Epithelial cell of prostate (primary cell): Measurements from ENCODE around the gene ADGRG1.

Experiments
- DNase-seq: peaks from one replicate; pipeline ENCODE4 v3.0.0-alpha.2; 2011; ENCODE audit warnings: low read depth, low spot score
- H3K27ac ChIP-seq: fragments of 450-650 bp; 2 replicates; pipeline ENCODE4 v1.5.1; 2017; ENCODE audit warnings: mild to moderate bottlenecking

Gene ADGRG1

GRCh38 chr16:57679767-57680482 is 51.5 kb downstream of the ADGRG1 start:
- DNase-seq, result no peak
- no peak overlapping the region for H3K27ac ChIP-seq

- DNase-seq, result no peak
- no peak overlapping the region for H3K27ac ChIP-seq
Measured at GRCh38 chr16:57680842-57681375, 52.5 kb downstream of the ADGRG1 start.

DNA sequence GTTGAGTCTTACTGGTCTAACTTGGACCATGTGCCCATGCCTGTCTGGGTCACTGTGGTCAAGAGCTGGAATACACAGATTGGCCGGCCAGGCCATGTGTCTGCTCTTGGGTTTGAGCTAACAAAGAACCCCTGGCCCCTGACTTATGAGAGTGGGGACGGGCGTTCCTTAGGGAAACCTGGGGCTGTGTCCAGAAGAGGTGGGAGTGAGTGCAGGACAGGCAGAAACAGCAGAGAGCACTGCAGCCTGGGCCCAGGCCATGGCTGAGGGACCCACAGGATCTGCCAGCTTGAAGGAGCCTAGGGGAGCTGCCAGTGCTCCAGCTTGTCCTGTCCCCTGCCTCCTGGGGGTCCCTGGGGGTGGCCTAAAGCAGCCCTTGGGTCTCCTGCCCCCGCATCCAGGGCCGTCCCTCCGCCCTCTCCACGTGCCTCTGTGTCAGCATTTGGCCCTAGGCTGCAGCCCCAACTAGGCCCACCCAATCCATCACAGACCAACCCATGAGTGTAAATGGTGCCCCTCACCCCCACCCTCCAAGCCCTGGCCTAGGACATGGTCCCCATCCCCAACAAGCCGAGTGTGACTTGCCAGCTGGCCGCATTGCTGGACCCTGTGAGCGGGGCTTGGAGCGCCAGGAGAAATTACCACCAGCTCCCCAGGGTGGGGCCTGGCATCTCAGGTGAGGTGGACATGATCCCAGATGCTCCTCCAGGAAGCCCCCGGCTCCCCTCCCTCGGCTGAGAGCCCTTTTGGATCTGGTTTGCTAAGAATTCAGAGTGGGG is 53.7 kb downstream of the ADGRG1 start:
- no peak for DNase-seq
- H3K27ac ChIP-seq, result no peak overlapping the region

DNA sequence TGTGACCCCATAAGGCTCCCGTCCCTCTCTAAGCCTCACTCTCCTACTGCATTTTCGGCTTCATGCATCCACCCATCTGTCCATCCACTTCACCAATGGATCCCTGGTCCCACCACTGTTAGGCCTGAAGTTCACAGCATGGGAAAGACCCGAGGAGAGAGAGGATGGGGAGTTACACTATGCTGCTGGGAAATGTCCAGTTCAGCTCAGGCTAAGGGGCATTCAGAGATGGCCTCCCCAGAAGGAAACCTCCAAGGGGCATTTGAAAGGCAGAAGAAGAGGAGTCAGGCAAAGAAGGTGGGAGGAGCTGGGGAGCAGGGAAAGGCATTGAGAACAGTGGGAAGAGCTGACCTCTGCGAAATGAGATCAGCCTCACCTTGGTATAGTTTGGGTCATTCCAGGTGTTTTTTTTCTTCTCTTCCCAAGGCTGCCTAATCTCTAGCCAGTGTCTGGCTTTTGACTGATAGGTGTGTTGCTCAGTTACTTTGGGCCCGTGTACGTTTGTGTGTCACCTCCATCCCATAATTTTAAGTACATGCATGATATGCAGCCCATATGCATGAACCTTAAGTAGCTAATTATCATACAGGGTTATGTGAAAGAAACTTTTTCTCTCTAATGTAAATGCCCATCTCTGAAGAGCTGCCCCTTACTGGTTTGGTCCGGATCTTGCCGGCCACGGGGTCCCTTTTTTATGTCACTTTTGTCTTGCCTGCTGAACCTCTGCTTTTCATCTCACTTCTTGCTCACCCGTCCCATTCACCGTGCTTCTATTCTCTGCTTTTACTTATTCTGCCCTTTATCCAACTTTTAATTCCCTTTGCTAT is 54.6 kb downstream of the ADGRG1 start:
- no peak overlapping the region for H3K27ac ChIP-seq
- no peak for DNase-seq

- no peak for DNase-seq
- H3K27ac ChIP-seq, result no peak overlapping the region
Measured at GRCh38 chr16:57683636-57684545, 55.5 kb downstream of the ADGRG1 start.

DNA sequence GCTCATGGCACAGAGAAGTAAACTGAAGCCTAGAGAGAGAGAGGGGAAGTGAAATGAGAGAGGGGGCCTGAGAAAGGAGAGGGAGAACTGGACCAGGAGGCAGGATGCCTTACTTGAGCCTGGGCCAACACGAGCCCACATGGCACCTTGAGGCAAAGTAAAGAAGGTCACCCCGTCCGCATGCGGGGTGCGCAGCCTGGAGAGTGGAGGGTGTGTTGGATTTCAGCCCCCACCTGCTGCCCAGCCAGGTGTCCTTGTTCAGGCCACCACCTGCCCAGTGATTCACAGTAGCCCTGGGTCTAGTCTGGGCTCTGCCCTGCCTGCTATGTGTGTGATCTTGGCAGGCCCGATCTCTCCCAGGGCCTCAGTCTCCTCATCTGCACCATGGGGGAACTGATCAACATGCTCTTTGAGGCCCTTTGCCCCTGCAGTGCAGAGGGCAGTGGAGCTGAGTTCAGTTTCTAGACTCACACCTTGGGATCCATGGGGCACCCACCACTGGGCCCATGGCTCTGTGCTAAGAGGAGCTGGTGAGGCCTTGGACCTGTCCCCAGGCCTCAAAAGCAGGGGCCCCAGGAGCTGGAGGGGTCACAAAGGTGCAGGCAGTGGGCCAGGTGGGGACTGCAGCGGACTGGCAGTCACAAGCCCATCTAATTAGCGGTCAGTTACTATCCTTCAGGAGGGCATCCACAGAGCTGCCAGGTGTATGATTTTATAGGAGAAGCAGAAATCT is 56.4 kb downstream of the ADGRG1 start:
- H3K27ac ChIP-seq, result no peak overlapping the region
- DNase-seq, result no peak

DNA sequence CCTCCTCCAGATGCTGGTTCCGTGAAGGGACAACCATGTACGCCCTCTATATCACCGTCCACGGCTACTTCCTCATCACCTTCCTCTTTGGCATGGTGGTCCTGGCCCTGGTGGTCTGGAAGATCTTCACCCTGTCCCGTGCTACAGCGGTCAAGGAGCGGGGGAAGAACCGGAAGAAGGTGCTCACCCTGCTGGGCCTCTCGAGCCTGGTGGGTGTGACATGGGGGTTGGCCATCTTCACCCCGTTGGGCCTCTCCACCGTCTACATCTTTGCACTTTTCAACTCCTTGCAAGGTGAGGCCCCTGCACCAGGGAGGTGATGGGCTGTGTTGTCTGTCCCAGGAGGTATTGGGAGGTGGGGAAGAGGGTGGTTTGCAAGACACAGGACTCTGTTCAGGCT is 57.2 kb downstream of the ADGRG1 start:
- H3K27ac ChIP-seq, result no peak overlapping the region
- DNase-seq, result no peak

DNA sequence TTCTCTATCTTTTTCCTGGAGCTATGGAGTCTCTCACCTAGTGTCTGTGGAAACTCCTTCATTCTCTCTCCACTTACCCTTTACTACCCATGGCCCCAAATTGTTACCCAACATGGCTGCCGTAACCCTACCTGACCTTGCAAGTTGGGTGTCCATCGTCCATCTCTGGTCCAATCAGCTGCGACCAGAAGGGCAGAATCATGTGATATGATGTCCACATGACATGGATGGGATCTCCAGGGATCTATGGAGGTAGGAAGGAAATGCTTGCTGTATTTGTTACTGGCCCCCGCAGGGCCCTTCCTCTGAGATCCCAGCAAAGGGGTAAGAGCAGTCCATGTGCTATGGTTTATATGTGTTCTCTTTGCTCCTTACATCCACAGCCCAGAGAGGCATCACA is 58.1 kb downstream of the ADGRG1 start:
- H3K27ac ChIP-seq, result no peak overlapping the region

GRCh38 chr16:57687363-57687929 is 59.0 kb downstream of the ADGRG1 start:
- H3K27ac ChIP-seq, result no peak overlapping the region
- no peak for DNase-seq

More for the DNA sequence above, 58.1 kb downstream of the ADGRG1 start:
- no peak for DNase-seq

GRCh38 chr16:57688487-57688986 is 60.1 kb downstream of the ADGRG1 start:
- DNase-seq, result no peak
- no peak overlapping the region for H3K27ac ChIP-seq

DNA sequence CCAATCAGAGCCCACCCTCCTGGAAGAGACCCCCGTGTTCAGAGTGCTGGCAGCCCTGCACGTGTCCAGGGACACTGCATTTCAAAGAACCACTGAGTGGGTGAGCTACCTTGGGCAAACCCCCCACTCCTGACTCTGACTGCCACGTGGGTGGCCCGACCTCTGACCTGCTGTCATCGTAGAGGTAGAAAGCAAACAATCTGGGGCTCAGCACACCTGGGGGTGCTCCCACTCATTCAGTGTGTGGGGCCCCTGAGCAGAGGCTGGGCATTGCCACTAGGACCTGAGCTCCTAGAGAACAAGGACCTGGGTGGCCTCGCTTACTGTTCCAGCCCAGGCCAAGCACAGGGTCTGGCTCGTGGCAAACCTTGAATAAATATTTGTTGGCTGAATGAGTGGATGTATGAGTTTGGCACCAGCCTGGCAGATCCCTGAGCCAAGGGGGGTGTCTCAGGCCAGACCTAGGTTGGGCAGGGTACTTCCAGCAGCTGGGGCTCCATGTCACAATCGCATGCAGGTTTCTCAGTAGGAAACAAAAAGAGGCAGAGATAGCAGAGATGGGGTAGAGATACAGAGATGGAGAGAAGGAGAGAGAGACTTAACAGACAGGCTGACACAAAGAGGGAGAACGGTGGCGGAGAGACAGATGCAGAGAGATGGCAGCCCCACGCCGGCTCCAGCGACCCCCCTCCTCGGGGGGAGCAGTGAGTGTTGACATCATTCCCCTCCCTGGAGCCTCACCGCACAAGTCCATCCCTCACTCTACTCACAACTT is 60.7 kb downstream of the ADGRG1 start:
- no peak overlapping the region for H3K27ac ChIP-seq
- DNase-seq, result no peak

DNA sequence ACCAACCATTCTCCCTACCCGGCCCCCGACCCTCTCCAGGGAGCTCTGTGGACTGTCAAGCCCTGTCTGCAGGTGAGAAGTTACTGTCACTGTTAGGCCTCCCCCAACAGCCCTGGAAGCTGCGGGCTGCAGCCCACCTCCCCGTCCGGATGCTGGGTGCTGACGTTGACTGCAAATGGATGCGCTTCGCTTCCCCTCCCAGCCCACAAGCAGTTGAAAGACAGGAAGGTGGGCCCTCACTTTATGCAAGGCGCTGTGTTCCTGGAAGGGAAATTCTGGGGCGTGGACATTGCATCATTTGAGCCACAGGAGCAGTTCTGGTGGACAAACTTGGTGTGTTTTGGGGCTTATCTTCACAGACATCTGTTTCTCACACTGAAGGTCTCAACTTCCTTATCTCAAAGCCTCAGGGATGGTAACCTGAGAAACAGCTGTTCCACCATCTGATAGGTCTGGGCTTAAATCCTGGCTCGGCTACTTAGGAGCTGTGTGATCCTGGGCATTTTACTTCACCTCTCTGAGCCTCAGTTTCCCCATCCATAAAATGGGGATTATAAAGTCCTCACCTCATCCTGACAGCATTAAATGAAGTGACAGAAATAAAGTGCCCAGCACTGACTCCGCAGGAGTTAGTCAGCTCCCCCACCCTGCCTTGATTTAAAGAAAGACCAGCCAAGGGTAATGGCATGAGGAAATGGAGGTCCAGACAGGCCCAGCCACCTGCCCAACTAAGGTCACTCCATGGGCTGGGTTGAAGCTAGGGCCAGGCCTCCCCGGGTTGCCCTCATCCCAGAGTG is 61.5 kb downstream of the ADGRG1 start:
- H3K27ac ChIP-seq, result no peak overlapping the region
- DNase-seq, result no peak

GRCh38 chr16:57690782-57691471 is 62.5 kb downstream of the ADGRG1 start:
- no peak overlapping the region for H3K27ac ChIP-seq
- no peak for DNase-seq

GRCh38 chr16:57692636-57693035 is 64.2 kb downstream of the ADGRG1 start:
- no peak for DNase-seq
- H3K27ac ChIP-seq, result no peak overlapping the region

GRCh38 chr16:57693550-57693949 is 65.1 kb downstream of the ADGRG1 start:
- H3K27ac ChIP-seq, result no peak overlapping the region
- DNase-seq, result no peak

DNA sequence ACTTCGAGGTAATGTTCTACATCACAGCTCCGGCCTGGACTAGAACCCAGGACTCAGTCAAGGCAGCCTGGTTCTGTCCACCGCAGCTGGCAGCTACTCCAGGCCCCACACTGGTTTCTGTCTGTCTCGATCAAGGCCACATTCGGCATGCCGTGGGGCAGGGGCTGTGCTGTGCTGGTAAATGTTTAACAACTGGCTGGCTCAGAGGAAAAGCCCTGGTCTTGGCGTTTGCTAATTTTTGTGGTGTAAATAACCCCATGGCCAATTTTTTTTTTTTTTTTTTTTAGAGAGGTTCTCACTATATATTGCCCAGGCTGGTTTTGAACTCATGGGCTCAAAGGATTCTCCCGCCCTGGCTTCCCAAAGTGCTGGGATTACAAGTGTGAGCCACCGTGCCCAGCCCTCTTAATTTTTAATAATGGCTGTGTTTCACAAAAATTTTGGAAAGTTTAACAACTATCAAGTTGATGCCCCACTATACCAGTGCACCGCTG is 65.8 kb downstream of the ADGRG1 start:
- H3K27ac ChIP-seq, result no peak overlapping the region
- no peak for DNase-seq
